NCI-H2107 (cell line): ENCODE results near the gene CAB39L.
"Not testable (repeated sequence)": the region's sequence is repeated elsewhere in the genome, so short reads cannot be mapped to it uniquely, and the experiment has no call there.

Experiments
- DNase-seq: peaks from one replicate; lab custom pipeline; 2025; lab: John Stamatoyannopoulos, UW

CAB39L gene

GRCh38 chr13:49346460-49346859, 97.4 kb downstream of the CAB39L start:
- no peak for DNase-seq

DNA sequence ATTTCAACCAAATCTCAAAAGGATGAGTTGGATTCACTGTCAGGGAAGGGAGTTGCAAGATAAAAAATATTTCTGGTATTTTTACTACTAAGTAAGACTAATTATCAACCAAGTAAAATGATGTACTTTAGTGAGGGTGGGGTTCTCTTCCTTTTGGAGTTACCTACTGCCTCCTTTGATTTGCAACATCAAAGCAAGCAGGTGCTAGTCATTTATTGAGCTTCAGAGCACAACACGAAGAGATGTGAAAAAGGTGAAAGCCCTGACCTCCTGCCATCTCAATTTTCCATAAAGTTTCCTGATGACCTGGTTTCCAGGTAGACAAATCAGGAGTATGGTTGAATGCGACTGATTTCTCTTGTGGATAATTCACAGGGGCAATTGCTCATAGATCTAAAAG, 100.1 kb downstream of the CAB39L start:
- DNase-seq: no peak

- DNase-seq: no peak
These were observed 100.6 kb downstream of the CAB39L start for GRCh38 chr13:49343255-49343654.

- no peak for DNase-seq
These were observed 101.4 kb downstream of the CAB39L start for GRCh38 chr13:49342454-49342853.

GRCh38 chr13:49341941-49342340, 101.9 kb downstream of the CAB39L start:
- DNase-seq: no peak

GRCh38 chr13:49341517-49341916, 102.3 kb downstream of the CAB39L start:
- DNase-seq: no peak

GRCh38 chr13:49340161-49340560, 103.7 kb downstream of the CAB39L start:
- DNase-seq: no peak

DNA sequence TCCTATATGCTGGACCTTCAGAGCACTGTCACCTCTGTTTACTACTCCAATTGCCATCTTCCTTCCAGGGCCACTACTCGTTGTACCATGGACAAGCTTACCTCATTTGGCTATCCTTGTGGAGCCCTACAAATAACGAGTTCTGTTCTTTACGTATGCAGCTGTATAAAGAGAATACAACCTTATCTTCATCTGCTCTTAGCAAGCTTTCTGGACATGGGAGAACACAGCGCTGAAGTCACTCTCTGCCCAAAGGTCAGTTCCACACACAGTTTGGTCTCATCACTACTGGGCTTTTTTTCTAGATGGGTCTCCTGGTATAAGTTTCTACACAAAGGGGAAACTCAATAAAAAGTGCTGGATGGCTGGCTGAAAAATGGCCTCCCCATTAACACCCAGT, 107.2 kb downstream of the CAB39L start:
- DNase-seq: no peak

GRCh38 chr13:49330546-49330864, 113.4 kb downstream of the CAB39L start:
- DNase-seq: no peak

DNA sequence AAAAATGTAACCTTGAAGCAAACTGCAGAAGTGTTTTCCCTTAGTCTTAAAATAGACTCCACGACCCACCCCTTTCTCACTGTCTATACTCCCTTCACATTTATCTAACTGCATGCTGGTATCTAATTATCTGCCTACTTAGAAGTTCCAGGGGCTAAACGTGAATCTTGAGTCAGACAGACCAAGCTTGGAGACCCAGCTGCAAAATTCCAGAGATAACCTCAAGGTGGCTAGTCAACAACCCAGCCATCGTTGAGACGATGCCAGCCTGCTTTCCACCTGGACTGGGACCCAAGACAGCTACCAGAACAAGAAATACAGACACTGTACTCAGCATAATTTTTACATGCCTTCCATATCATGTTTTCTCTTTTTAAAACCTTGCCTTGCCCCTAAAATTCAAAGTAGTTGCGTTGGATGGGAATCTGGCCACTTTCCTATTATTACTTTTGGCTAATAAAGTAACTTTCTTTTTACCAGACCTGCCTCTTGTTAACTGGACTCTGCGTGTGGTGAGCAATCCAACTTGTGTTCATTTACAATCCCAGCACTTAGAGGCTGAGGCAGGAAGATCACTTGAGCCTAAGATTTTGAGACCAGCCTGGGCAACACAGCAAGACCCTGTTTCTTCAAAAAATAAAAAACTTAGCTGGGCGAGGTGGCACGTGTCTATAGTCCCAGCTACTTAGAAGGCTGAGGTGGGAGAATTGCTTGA, 113.9 kb downstream of the CAB39L start:
- no peak for DNase-seq

DNA sequence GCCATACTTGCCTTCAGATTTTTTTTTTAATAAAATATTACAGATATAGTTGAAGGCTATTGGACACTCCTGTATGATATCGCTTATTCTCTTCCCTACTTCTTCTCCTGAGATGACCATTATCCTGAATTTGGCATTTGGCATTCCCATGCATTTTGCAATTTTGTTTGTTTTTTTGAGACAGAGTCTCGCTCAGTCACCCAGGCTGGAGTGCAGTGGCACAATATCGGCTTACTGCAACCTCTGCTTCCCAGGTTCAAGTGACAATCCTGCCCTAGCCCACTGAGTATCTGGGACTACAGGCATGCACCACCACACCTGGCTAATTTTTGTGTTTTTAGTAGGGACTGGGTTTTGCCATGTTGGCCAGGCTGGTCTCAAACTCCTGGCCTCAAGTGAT, 116.7 kb downstream of the CAB39L start:
- DNase-seq: not testable (repeated sequence)

DNA sequence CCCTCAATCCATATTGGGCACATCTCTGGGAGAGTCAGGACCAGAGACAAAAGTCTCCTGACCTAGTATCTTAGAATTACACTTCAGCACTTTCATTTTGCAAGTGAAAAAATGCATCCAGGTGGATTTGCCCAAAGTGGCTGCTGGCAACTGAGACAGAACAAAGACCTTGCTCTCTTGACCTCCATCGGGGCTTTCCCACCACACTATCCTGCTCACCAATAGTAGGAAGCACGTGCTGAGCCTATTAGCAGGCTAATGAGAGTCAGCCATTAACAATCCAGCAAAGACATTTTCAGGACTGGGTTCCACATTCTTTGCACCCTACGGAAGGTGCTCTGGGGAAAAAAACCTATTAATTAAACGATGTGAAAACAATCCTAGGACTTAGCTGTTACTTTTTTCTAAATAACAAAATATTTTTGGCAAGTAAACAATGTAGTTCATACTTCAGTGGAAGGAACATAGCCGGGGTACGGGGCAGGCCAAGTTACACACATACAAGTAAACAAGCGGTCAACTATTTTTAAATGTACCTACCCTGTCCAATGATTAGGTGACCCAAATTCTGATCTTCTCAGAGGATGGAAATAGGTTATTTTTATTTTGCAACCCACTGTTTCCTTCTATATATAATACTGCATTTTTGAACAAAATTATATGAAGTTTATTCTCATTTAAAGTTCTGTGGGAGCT, 117.5 kb downstream of the CAB39L start:
- no peak for DNase-seq

- no peak for DNase-seq
These were observed 120.5 kb downstream of the CAB39L start for GRCh38 chr13:49323344-49323743.

DNA sequence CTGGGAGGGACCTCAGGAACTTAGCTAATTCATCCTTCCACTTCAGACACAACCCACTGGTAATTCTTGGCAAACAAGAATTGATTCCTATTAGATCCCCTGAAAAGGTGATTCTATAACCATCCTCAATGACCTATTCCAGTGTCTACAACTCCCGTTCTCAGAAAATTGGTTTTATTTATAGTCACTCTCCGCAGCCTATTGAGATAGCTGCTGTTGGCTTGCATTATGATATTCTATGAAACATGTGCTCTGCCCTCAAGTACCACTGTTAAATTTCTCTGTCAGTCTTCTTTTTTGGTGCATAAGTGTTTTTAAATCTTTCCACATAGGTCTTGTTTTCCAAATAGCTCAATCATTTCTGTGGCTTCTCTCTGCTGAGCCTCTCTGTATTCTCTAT, 121.2 kb downstream of the CAB39L start:
- no peak for DNase-seq

- DNase-seq: no peak
These were observed 122.9 kb downstream of the CAB39L start for GRCh38 chr13:49320975-49321374.

DNA sequence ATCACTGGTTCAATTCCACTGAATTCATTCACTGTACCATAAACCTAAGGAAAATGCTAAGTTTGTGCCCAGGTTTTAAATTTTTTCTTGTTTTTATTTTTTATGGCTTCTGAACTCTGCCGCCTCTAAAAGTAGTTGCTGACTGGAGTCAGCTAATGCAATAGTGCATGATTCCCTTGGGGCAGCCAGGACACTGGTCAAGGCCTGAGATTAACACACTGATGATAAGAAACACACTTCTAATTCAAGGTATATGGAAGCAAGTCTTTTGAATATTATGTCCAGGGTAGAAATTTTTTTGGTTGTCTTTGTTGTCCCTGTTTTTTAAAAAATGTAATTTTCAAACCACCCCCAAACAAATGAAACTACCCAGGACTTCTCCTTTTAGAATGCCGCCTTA, 123.9 kb downstream of the CAB39L start:
- no peak for DNase-seq

DNA sequence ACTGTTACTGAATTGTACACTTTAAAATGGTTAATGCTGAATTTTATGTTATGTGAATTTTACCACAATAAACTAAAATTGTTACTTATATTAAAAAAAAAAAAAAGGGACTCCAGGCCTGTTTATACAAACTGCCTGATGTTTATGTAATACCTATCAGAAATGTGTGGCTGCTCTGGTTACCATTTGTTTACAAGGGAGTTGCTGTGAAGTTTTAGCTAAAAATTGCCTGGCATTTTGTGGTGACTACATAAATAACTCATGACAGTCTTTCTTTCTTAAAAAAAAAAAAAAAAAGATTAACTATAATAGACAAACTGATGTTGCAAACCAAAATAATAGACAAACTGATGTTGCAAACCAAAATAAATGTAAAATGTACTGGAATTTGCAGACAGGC, 124.3 kb downstream of the CAB39L start:
- DNase-seq: no peak

- DNase-seq: no peak
These were observed 127.9 kb downstream of the CAB39L start for GRCh38 chr13:49315756-49316482.

GRCh38 chr13:49315036-49315565, 128.8 kb downstream of the CAB39L start:
- no peak for DNase-seq

DNA sequence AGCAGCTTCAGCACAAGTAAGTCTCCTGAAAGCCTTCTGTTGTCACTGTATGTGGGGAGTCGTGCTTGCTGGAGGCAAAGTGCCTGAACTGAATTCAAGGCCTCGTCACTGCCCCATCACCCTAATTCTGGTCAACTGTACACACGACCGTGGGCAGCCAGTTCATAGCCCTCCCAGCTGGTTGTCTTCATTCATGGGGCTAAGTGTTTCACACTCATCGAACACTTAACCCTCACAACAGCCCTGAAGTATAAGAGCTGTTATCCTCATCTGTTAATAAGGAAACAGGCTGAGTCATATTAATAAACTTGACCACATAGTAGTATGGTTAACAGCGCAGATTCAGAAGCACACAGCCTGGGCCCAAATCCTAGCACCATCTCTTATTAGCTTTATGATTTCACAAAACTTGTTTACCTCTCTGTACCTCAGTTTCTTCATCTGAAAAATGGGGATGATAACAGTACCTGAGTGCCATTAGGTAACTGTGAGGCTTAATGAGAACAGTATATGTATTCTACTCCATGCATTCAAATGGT, 129.5 kb downstream of the CAB39L start:
- DNase-seq: no peak

DNA sequence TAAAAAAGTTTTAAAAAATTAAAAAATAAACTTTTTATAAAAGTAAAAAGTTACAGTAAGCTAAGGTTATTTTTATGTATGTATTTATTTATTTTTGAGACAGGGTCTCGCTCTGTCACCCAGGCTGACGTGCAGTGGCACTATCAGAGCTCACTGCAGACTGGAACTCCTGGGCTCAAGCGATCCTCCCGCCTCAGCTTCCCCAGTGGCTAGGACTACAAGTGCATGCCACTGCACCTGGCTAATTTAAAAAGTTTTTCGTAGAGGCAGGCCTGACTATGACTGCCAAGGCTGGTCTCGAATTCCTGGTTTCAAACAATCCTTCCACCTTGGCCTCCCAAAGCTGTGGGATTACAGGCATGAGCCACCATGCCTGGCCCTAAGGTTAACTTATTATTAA, 132.0 kb downstream of the CAB39L start:
- no peak for DNase-seq

- no peak for DNase-seq
These were observed 133.6 kb downstream of the CAB39L start for GRCh38 chr13:49310251-49310650.

DNA sequence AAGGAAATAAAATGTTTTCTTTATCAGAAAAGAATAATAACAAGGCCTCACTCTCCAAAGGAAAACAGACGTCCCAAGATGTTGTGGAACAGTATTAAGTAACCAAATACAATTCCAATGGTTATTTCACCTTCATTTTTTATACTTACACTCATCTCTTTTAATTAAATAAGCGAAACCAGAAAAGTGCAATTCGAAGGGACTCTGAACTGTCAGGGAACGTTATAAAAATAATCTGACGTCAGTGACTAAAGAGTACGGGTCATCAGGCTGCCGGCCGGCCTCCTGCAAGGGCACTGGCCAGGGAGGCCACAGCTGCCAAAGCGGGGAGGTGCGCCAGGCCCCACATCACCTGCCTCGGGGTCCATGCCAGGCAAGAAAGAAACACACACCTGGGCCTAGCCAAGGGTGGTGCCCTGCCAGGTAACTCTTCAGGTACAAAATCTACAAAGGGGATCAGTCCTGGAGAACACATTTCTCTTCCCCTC, 134.9 kb downstream of the CAB39L start:
- no peak for DNase-seq
